ENCODE measurements around the gene UBE2I.

Gene UBE2I

GRCh38 chr16:1366060-1366711 lies 56.8 kb downstream of the UBE2I start:
- DNase-seq = no peak

GRCh38 chr16:1366712-1367299 lies 57.4 kb downstream of the UBE2I start:
- no peak for DNase-seq

- DNase-seq = no peak
Measured at GRCh38 chr16:1367486-1368174, 58.2 kb downstream of the UBE2I start.

- no peak for DNase-seq
Measured at GRCh38 chr16:1371054-1371978, 61.9 kb downstream of the UBE2I start.

- DNase-seq = no peak
Measured at GRCh38 chr16:1372292-1372950, 63.0 kb downstream of the UBE2I start.

GRCh38 chr16:1374418-1375297 lies 65.2 kb downstream of the UBE2I start:
- DNase-seq = no peak

GRCh38 chr16:1375298-1375640 lies 65.8 kb downstream of the UBE2I start:
- no peak for DNase-seq

GRCh38 chr16:1375741-1376410 lies 66.4 kb downstream of the UBE2I start:
- DNase-seq = no peak
